Gastroesophageal sphincter (tissue), 3 donors: ENCODE data around the gene ASAP2.

Experiments used
- EP300 ChIP-seq: sonication (generic); formaldehyde crosslinking; IDR thresholded peaks from one replicate; pipeline ENCODE4 v1.6.1; 2017; ENCODE audit warnings: antibody characterized with exemption, mild to moderate bottlenecking
- POLR2A ChIP-seq, 2 donors: fragments of 450-650 bp; IDR thresholded peaks; one replicate each; pipeline ENCODE4 v1.6.1; 2017; ENCODE audit warnings: antibody characterized with exemption in 2 of 2, mild to moderate bottlenecking in 2 of 2, moderate library complexity in 1 of 2
- TF ChIP-seq, protein P1 (sequence below), 4 experiments: fragments of 200-600 bp in 2 of 4; fragments of 450-650 bp in 2 of 4; sonication (generic) in 1 of 4; IDR thresholded peaks; one replicate each; pipeline ENCODE4 v1.5.1; 2017 to 2019; ENCODE audit warnings: antibody characterized with exemption in 4 of 4, mild to moderate bottlenecking in 2 of 4, moderate library complexity in 2 of 4

DNA sequence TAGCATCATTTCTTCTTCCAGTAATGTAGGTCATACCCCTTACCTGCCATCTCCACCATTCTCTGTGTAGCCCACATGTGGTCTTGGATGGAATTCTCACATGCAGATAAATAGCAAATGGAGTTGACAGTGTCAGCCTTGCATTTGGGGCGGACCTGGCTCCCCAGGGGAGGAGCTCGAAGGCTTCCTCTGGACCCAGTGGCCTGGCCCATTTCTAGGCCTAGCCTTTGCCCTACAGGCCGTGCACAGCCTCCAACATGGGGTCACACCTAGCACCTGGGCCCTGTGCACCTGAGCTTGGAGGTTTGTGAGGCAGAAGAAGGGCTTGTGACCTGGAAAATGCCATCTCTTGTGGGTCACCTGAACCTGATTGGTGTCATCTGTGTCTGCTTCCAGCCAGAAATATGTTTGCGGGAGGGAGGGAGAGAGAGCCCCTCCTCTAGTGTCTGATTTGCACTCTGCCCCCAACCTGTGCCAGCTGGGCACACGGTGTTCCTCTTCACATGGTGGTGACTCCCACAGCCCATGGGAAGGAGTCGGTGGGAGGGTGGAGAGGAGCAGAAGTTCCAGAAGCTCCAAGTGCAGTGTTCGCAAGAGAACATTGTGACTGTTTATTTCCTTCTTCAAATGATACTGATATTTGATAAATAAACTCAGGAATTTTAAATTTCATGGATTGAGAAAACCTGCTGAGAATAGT, 183.7 kb downstream of the ASAP2 start:
- TF ChIP-seq, protein P1, sequence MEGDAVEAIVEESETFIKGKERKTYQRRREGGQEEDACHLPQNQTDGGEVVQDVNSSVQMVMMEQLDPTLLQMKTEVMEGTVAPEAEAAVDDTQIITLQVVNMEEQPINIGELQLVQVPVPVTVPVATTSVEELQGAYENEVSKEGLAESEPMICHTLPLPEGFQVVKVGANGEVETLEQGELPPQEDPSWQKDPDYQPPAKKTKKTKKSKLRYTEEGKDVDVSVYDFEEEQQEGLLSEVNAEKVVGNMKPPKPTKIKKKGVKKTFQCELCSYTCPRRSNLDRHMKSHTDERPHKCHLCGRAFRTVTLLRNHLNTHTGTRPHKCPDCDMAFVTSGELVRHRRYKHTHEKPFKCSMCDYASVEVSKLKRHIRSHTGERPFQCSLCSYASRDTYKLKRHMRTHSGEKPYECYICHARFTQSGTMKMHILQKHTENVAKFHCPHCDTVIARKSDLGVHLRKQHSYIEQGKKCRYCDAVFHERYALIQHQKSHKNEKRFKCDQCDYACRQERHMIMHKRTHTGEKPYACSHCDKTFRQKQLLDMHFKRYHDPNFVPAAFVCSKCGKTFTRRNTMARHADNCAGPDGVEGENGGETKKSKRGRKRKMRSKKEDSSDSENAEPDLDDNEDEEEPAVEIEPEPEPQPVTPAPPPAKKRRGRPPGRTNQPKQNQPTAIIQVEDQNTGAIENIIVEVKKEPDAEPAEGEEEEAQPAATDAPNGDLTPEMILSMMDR (IDR thresholded peaks at IDR 0.05) = no peak
- TF ChIP-seq POLR2A (IDR thresholded peaks at IDR 0.05) (no peak), EP300 (no peak)
